MCF 10A (cell line): ENCODE data around the gene MYB. TPM values are rescaled to one million over a fixed set of nuclear protein-coding genes. Genes with fewer than 3 reads are reported as not detected.

ENCODE experiments used
- BruUV-seq: library from RNA; stranded (reverse); fragments of 400-500 nt; replicated peaks from 2 replicates; lab custom pipeline; 2021; lab: Mats Ljungman, UMichigan
- CTCF ChIA-PET: fragments of 300-600 bp; sonication (Branson Sonifier 250); formaldehyde crosslinking; extraction: SDS; loops from one replicate; lab custom pipeline; 2021; ENCODE audit warnings: antibody characterized with exemption, inconsistent platforms; lab: Yijun Ruan, JAX
- POLR2A ChIA-PET: fragments of 300-600, 350-650 bp; sonication (Branson Sonifier 250); formaldehyde crosslinking; extraction: SDS; loops from one replicate; lab custom pipeline; 2020; ENCODE audit warnings: antibody characterized with exemption, inconsistent platforms; lab: Yijun Ruan, JAX
- DNase-seq: peaks from one replicate; pipeline ENCODE4 v3.0.0-alpha.2; 2018; ENCODE audit not compliant: unreplicated experiment
- H3K27ac Mint-ChIP-seq: one replicate; pipeline ENCODE4 v1.8.0; 2022; ENCODE audit warnings: mild to moderate bottlenecking, low read depth, mixed read lengths; ENCODE audit not compliant: unreplicated experiment
- H3K27me3 Mint-ChIP-seq: one replicate; pipeline ENCODE4 v1.8.0; 2022; ENCODE audit warnings: mixed read lengths; ENCODE audit not compliant: insufficient read depth, unreplicated experiment
- H3K36me3 Mint-ChIP-seq: one replicate; pipeline ENCODE4 v1.8.0; 2022; ENCODE audit warnings: mild to moderate bottlenecking, moderate library complexity, mixed read lengths; ENCODE audit not compliant: insufficient read depth, unreplicated experiment
- H3K4me1 Mint-ChIP-seq: one replicate; pipeline ENCODE4 v1.8.0; 2022; ENCODE audit warnings: mixed read lengths; ENCODE audit not compliant: insufficient read depth, unreplicated experiment
- H3K4me3 Mint-ChIP-seq: one replicate; pipeline ENCODE4 v1.8.0; 2022; ENCODE audit warnings: mild to moderate bottlenecking, moderate library complexity, mixed read lengths; ENCODE audit not compliant: unreplicated experiment
- H3K9me3 Mint-ChIP-seq: one replicate; pipeline ENCODE4 v1.8.0; 2022; ENCODE audit warnings: mixed read lengths; ENCODE audit not compliant: unreplicated experiment
- CTCF ChIP-seq: fragments of 200-600 bp; IDR thresholded peaks from one replicate; pipeline ENCODE4 v1.8.0; 2022; ENCODE audit warnings: antibody characterized with exemption, mild to moderate bottlenecking; ENCODE audit not compliant: unreplicated experiment
- intact Hi-C: fragments of 100-400 bp; cut with micrococcal nuclease; formaldehyde crosslinking; loops from 2 replicates; pipeline ENCODE4 v1.14.1; 2022
- microRNA-seq: library from miRNA; unstranded; fragments of <30 nt; microRNA quantifications from one replicate; pipeline ENCODE4 v1.2.0, GENCODE V29; 2022
- total RNA-seq: library from RNA; stranded (reverse); gene quantifications from 2 replicates; pipeline ENCODE4 v1.2.3, GENCODE V29; 2022

MYB gene
- total RNA-seq, 1 experiment from 2014 or later: not detected

DNA sequence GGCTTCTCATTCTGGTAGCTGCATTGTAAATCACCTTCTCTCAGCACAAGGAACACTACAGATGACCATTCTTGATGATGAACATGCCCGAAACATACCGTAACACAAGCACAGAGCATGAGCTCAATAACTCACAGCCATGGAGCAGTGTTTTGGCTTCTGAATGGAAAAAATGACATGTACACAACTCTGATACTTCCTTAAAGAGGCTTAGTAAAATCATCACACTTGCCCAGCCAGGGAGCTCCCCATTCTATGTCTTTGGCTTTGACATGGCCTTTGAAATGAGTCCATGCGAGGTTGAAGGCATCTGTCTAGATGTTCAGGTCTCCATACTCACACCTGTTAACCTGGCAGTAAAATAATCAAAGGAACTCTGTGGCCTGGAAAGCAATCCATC lies 87.6 kb downstream of the MYB start:
- DNase-seq: no peak
- H3K27ac Mint-ChIP-seq: no peak overlapping the region
- CTCF ChIA-PET: interaction anchor here (0.7 to 1.0 kb wide), 2 partner anchors 10 to 124 kb away, joined by 3 to 6 read pairs; no protein-coding TSS in a partner anchor
- no peak overlapping the region for H3K4me3 Mint-ChIP-seq
- TF ChIP-seq CTCF: no peak
- intact Hi-C loops: no loop called here
- no peaks in the 10 kb centered on the region for H3K9me3 Mint-ChIP-seq
- H3K4me1 Mint-ChIP-seq: peaks cover 13% of the 10 kb centered on the region
- no peaks in the 10 kb centered on the region for H3K36me3 Mint-ChIP-seq
- no TSS peak for BruUV-seq
- POLR2A ChIA-PET: no interaction called here
- no peaks in the 10 kb centered on the region for H3K27me3 Mint-ChIP-seq

Small RNAs within 50 kb of the gene (microRNA-seq; reads per million reads assigned to microRNA genes)
- not detected for gene MIR548A2

Other genes with a start within 250 kb of the MYB start
- gene ALDH8A1, start 231.2 kb upstream of the MYB start, total RNA-seq: 1.1 and 2.0 TPM in 2 replicates
- 97.0 and 102 TPM in 2 replicates for gene HBS1L, start 126.5 kb upstream of the MYB start, total RNA-seq